ENCODE data around the gene INSRR. TPM values are rescaled to one million over a fixed set of nuclear protein-coding genes. Genes with fewer than 3 reads are reported as not detected.

INSRR gene
- polyA plus RNA-seq, 2 of the 4 experiments (the other 2 are of a cell fraction) = not detected

DNA sequence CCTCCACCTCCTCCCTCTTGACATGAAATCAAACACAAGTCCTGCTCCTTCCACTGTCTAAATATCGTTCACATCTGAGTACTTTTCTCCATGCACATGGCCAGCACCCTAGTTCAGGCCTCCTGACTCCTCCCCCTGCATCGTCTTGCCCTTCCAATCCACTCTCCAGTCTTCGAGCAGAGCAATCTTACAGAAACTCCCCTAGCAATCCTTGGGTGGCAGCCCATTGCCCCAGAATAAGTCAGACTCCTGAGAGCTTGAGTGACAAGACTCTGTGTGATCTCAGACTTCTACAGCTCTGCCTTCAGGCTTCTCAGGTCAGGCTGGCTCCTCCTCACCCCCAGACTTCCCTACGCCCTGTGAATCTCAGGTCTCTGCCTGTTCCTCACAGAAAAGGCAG lies 47.7 kb downstream of the INSRR start:
- ChIA-PET CTCF (interaction anchor here (0.6 to 27.2 kb wide), 10 partner anchors 10 to 117 kb away, joined by 3 to 480 read pairs (median 6); partner anchors contain the start of genes INSRR and NTRK1), POLR2A (no interaction called here)
- H3K9me3 ChIP-seq = no peaks in the 10 kb centered on the region
- no peak overlapping the region for H3K4me3 ChIP-seq
- peaks cover 24% of the 10 kb centered on the region for H3K4me1 ChIP-seq
- no peak overlapping the region for H3K4me2 ChIP-seq
- H3K27ac ChIP-seq = no peak overlapping the region
- WGBS (ENCODE audit: missing lambda C conversion rate) = 60% methylated on average over 4 of the region's 4 CpGs
- no peak for FAIRE-seq
- DNase-seq (ENCODE audit: low read depth in 1 of 2, low spot score in 1 of 2) = no peak
- no peak for ATAC-seq
- TF ChIP-seq JUNB (IDR thresholded peaks at IDR 0.05) (no peak), HMGXB4 (CRISPR knock-in tag; IDR thresholded peaks at IDR 0.05; ENCODE audit: borderline replicate concordance) (no peak), ZNF302 (CRISPR knock-in tag; IDR thresholded peaks at IDR 0.05) (no peak), EHMT2 (IDR thresholded peaks at IDR 0.05; ENCODE audit: low read depth) (no peak), HOXA7 (CRISPR knock-in tag; IDR thresholded peaks at IDR 0.05) (no peak), ELK1 (IDR thresholded peaks at IDR 0.05; ENCODE audit: low read depth, low read length) (no peak), TP53 (CRISPR knock-in tag; IDR thresholded peaks at IDR 0.05) (no peak), CHD2 (IDR thresholded peaks at IDR 0.05; ENCODE audit: low read length, partially characterized antibody) (no peak)
- TF ChIP-seq, protein P1, sequence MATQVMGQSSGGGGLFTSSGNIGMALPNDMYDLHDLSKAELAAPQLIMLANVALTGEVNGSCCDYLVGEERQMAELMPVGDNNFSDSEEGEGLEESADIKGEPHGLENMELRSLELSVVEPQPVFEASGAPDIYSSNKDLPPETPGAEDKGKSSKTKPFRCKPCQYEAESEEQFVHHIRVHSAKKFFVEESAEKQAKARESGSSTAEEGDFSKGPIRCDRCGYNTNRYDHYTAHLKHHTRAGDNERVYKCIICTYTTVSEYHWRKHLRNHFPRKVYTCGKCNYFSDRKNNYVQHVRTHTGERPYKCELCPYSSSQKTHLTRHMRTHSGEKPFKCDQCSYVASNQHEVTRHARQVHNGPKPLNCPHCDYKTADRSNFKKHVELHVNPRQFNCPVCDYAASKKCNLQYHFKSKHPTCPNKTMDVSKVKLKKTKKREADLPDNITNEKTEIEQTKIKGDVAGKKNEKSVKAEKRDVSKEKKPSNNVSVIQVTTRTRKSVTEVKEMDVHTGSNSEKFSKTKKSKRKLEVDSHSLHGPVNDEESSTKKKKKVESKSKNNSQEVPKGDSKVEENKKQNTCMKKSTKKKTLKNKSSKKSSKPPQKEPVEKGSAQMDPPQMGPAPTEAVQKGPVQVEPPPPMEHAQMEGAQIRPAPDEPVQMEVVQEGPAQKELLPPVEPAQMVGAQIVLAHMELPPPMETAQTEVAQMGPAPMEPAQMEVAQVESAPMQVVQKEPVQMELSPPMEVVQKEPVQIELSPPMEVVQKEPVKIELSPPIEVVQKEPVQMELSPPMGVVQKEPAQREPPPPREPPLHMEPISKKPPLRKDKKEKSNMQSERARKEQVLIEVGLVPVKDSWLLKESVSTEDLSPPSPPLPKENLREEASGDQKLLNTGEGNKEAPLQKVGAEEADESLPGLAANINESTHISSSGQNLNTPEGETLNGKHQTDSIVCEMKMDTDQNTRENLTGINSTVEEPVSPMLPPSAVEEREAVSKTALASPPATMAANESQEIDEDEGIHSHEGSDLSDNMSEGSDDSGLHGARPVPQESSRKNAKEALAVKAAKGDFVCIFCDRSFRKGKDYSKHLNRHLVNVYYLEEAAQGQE (IDR thresholded peaks at IDR 0.05) = no peak

GRCh38 chr1:156809711-156810366 lies 49.1 kb downstream of the INSRR start:
- no peak for DNase-seq (ENCODE audit: low read depth in 1 of 2, low spot score in 1 of 2)
- no peak overlapping the region for H3K4me3 ChIP-seq
- no peak for ATAC-seq
- ChIA-PET CTCF (interaction anchor here (0.8 to 27.2 kb wide), 8 partner anchors 12 to 118 kb away, joined by 3 to 480 read pairs (median 9); partner anchors contain the start of genes INSRR and NTRK1), POLR2A (no interaction called here)
- TF ChIP-seq POLR2AphosphoS2 (conservative IDR thresholded peaks at IDR 0.05; ENCODE audit: low read length) (no peak), RARB (CRISPR knock-in tag; IDR thresholded peaks at IDR 0.05) (no peak), CHD4 (IDR thresholded peaks at IDR 0.05; ENCODE audit: borderline replicate concordance) (no peak), SREBF2 (IDR thresholded peaks at IDR 0.05) (no peak), ZFP36 (IDR thresholded peaks at IDR 0.05; ENCODE audit: borderline replicate concordance, partially characterized antibody) (no peak), RAD21 (conservative IDR thresholded peaks at IDR 0.05 in 1 of 2, IDR thresholded peaks at IDR 0.05 in 1 of 2) (no peak), KDM5A (IDR thresholded peaks at IDR 0.05) (no peak), ZNF302 (CRISPR knock-in tag; IDR thresholded peaks at IDR 0.05) (no peak), EHF (CRISPR knock-in tag; IDR thresholded peaks at IDR 0.05) (no peak), HOXA7 (CRISPR knock-in tag; IDR thresholded peaks at IDR 0.05) (no peak), HOXB5 (CRISPR knock-in tag; IDR thresholded peaks at IDR 0.05) (no peak), CHD2 (IDR thresholded peaks at IDR 0.05; ENCODE audit: low read length, partially characterized antibody) (no peak), CTCF (IDR thresholded peaks at IDR 0.05) (no peak), JUN (IDR thresholded peaks at IDR 0.05) (no peak), HEYL (CRISPR knock-in tag; IDR thresholded peaks at IDR 0.05) (no peak), NFE2L2 (conservative IDR thresholded peaks at IDR 0.05; ENCODE audit: low read length) (no peak), CBX2 (IDR thresholded peaks at IDR 0.05; ENCODE audit: borderline replicate concordance, low read depth) (no peak), POLR2A (IDR thresholded peaks at IDR 0.05; ENCODE audit: low read length) (no peak)
- WGBS (ENCODE audit: missing lambda C conversion rate) = 91% methylated on average over 7 of the region's 7 CpGs
- no peak overlapping the region for H3K27ac ChIP-seq
- H3K4me1 ChIP-seq = peaks cover 19% of the 10 kb centered on the region
- no peaks in the 10 kb centered on the region for H3K9me3 ChIP-seq
- no peak overlapping the region for H3K4me2 ChIP-seq
- FAIRE-seq = no peak

All from A549 (cell line).